Breast epithelium (tissue), 3 donors: ENCODE measurements around the gene C1orf50.

Experiments used
- CTCF ChIP-seq, 3 donors: fragments of 450-650 bp; IDR thresholded peaks; one replicate each; pipeline ENCODE4 v1.5.1; 2016 to 2017; ENCODE audit warnings: antibody characterized with exemption in 3 of 3, mild to moderate bottlenecking in 3 of 3, moderate library complexity in 3 of 3
- POLR2A ChIP-seq: fragments of 450-650 bp; IDR thresholded peaks from one replicate; pipeline ENCODE4 v1.6.1; 2016; ENCODE audit warnings: antibody characterized with exemption, mild to moderate bottlenecking, moderate library complexity
- POLR2AphosphoS5 ChIP-seq, 3 donors: sonication (generic); formaldehyde crosslinking; IDR thresholded peaks; one replicate each; pipeline ENCODE4 v1.6.1; 2017; ENCODE audit warnings: antibody characterized with exemption in 3 of 3

GRCh38 chr1:42742141-42742540, 24.9 kb upstream of the C1orf50 start:
- TF ChIP-seq POLR2AphosphoS5 (IDR thresholded peaks at IDR 0.05) = no peak
- TF ChIP-seq CTCF (IDR thresholded peaks at IDR 0.05) = no peak
- TF ChIP-seq POLR2A = no peak
